HCT116 (cell line): ENCODE results near the gene APOE. TPM values are rescaled to one million over a fixed set of nuclear protein-coding genes. Genes with fewer than 3 reads are reported as not detected.

Source experiments
- ATAC-seq: fragments of 200-7000 bp; cut with Tn5 transposase; 2 replicates; pipeline ENCODE4 v1.9.1; 2020; ENCODE audit warnings: mild to moderate bottlenecking, moderate library complexity
- BruUV-seq: library from RNA; stranded (reverse); fragments of 400-500 nt; replicated peaks from 2 replicates; lab custom pipeline; 2021; lab: Mats Ljungman, UMichigan
- CTCF ChIA-PET: fragments of 300-600 bp; sonication (Branson Sonifier 250); formaldehyde crosslinking; loops from one replicate; lab custom pipeline; 2021; ENCODE audit warnings: antibody characterized with exemption; lab: Charles Lee
- POLR2A ChIA-PET: fragments of 300-600, 350-600 bp; sonication (Branson Sonifier 250); formaldehyde crosslinking; loops from one replicate; lab custom pipeline; 2021; ENCODE audit warnings: antibody characterized with exemption; lab: Charles Lee
- RAD21 ChIA-PET, 2 experiments: fragments of 300-600 bp; sonication (Branson Sonifier 250); formaldehyde crosslinking; loops; one replicate each; lab custom pipeline; 2023; ENCODE audit warnings: low total read pairs in 2 of 2; ENCODE audit not compliant: uncharacterized antibody in 2 of 2, unreplicated experiment in 2 of 2, low non-redundant PET in 1 of 2; lab: Charles Lee
- DNase-seq: peaks from one replicate; pipeline ENCODE4 v3.0.0-alpha.2; 2010; ENCODE audit warnings: low read depth, low spot score
- H2AFZ ChIP-seq: fragments of 200-600 bp; shearing (Covaris generic), sonication (generic); 2 replicates; pipeline ENCODE4 v1.6.1; 2017; ENCODE audit warnings: low read depth, mixed run types, mixed read lengths, antibody characterized with exemption, low read length; ENCODE audit not compliant: poor library complexity, severe bottlenecking
- H3K27ac ChIP-seq: 2 replicates; pipeline ENCODE4 v1.5.1; 2012; ENCODE audit warnings: low read depth, low read length
- H3K27me3 ChIP-seq: fragments of 200-600 bp; sonication (generic); 2 replicates; pipeline ENCODE4 v1.6.1; 2016; ENCODE audit warnings: mixed run types, low read length, mixed read lengths; ENCODE audit not compliant: insufficient read depth
- H3K36me3 ChIP-seq, 2 experiments: fragments of 200-500 bp in 1 of 2; fragments of 200-600 bp in 1 of 2; sonication (Bioruptor generic) in 1 of 2; sonication (generic) in 1 of 2; 2 replicates each; pipeline versions ENCODE4 v1.5.1 to v1.6.1; 2014 to 2016; ENCODE audit warnings: low read length in 2 of 2, inconsistent platforms in 1 of 2, mixed read lengths in 1 of 2, mixed run types in 1 of 2; ENCODE audit not compliant: insufficient read depth in 2 of 2, control insufficient read depth in 1 of 2
- H3K4me1 ChIP-seq, 2 experiments: fragments of 200-600 bp in 1 of 2; sonication (generic) in 1 of 2; 2 replicates each; pipeline versions ENCODE4 v1.5.1 to v1.6.1; 2012 to 2017; ENCODE audit warnings: low read length in 2 of 2, inconsistent platforms in 1 of 2, mild to moderate bottlenecking in 1 of 2, mixed read lengths in 1 of 2, mixed run types in 1 of 2, moderate library complexity in 1 of 2; ENCODE audit not compliant: insufficient read depth in 2 of 2, control insufficient read depth in 1 of 2
- H3K4me2 ChIP-seq: fragments of 200-600 bp; sonication (generic); 2 replicates; pipeline ENCODE4 v1.6.1; 2017; ENCODE audit warnings: mixed run types, low read length, mixed read lengths
- H3K4me3 ChIP-seq, 2 experiments: fragments of 200-600 bp in 1 of 2; sonication (generic) in 1 of 2; replicated peaks in 1 of 2; 2 replicates each; pipeline ENCODE4 v1.5.1; 2011 to 2016; ENCODE audit warnings: low read length in 2 of 2, control low read depth in 1 of 2, low read depth in 1 of 2, mild to moderate bottlenecking in 1 of 2, mixed read lengths in 1 of 2, mixed run types in 1 of 2
- H3K79me2 ChIP-seq: fragments of 200-600 bp; sonication (generic); 2 replicates; pipeline ENCODE4 v1.6.1; 2017; ENCODE audit warnings: mild to moderate bottlenecking, mixed run types, low read length, moderate library complexity, mixed read lengths; ENCODE audit not compliant: insufficient read depth
- H3K9ac ChIP-seq: fragments of 200-600 bp; sonication (generic); 2 replicates; pipeline ENCODE4 v1.6.1; 2016; ENCODE audit warnings: low read length, mixed read lengths
- H3K9me2 ChIP-seq: fragments of 200-600 bp; sonication (generic), shearing (Covaris generic); 2 replicates; pipeline ENCODE4 v1.6.1; 2017; ENCODE audit warnings: mixed run types, mild to moderate bottlenecking, moderate library complexity; ENCODE audit not compliant: insufficient read depth
- H3K9me3 ChIP-seq, 2 experiments: fragments of 200-500 bp in 1 of 2; fragments of 200-600 bp in 1 of 2; sonication (Bioruptor generic) in 1 of 2; sonication (generic) in 1 of 2; 2 replicates each; pipeline ENCODE4 v1.6.1; 2014 to 2017; ENCODE audit warnings: low read length in 2 of 2, mixed read lengths in 2 of 2, inconsistent platforms in 1 of 2, low read depth in 1 of 2, mild to moderate bottlenecking in 1 of 2, mixed run types in 1 of 2, moderate library complexity in 1 of 2; ENCODE audit not compliant: control insufficient read depth in 1 of 2, insufficient read depth in 1 of 2
- H4K20me1 ChIP-seq: fragments of 200-600 bp; sonication (generic), shearing (Covaris generic); 2 replicates; pipeline ENCODE4 v1.6.1; 2017; ENCODE audit warnings: mixed run types, mild to moderate bottlenecking, moderate library complexity; ENCODE audit not compliant: insufficient read depth
- CBX3 ChIP-seq: IDR thresholded peaks from 2 replicates; pipeline ENCODE4 v1.6.1; 2012; ENCODE audit warnings: low read depth
- CEBPB ChIP-seq: IDR thresholded peaks from 2 replicates; pipeline ENCODE4 v1.6.1; 2012; ENCODE audit warnings: low read depth
- CTCF ChIP-seq, 3 experiments: fragments of 200-600 bp in 1 of 3; sonication (generic) in 1 of 3; IDR thresholded peaks in 2 of 3; conservative IDR thresholded peaks in 1 of 3; 2 replicates each; pipeline ENCODE4 v1.5.1; 2012 to 2017; ENCODE audit warnings: low read depth in 2 of 3, low read length in 2 of 3, antibody characterized with exemption in 1 of 3, borderline replicate concordance in 1 of 3, control low read depth in 1 of 3, mild to moderate bottlenecking in 1 of 3, mixed read lengths in 1 of 3, mixed run types in 1 of 3, moderate library complexity in 1 of 3; ENCODE audit not compliant: insufficient read depth in 1 of 3
- EZH2phosphoT487 ChIP-seq: fragments of 200-600 bp; IDR thresholded peaks from 2 replicates; pipeline ENCODE4 v1.6.1; 2018; ENCODE audit warnings: antibody characterized with exemption, borderline replicate concordance
- FOSL1 ChIP-seq: IDR thresholded peaks from 2 replicates; pipeline ENCODE4 v1.6.1; 2012; ENCODE audit warnings: low read depth
- JUND ChIP-seq: IDR thresholded peaks from 2 replicates; pipeline ENCODE4 v1.6.1; 2012
- MAX ChIP-seq: IDR thresholded peaks from 2 replicates; pipeline ENCODE4 v1.6.1; 2012
- POLR2AphosphoS5 ChIP-seq: IDR thresholded peaks from 2 replicates; pipeline ENCODE4 v1.6.1; 2011; ENCODE audit warnings: mild to moderate bottlenecking, low read depth, low read length, moderate library complexity
- RAD21 ChIP-seq: IDR thresholded peaks from 2 replicates; pipeline ENCODE4 v1.6.1; 2012; ENCODE audit warnings: low read depth, mild to moderate bottlenecking
- SIN3A ChIP-seq: IDR thresholded peaks from 2 replicates; pipeline ENCODE4 v1.6.1; 2012; ENCODE audit warnings: low read depth
- SP1 ChIP-seq: IDR thresholded peaks from 2 replicates; pipeline ENCODE4 v1.6.1; 2012; ENCODE audit warnings: low read depth
- SRF ChIP-seq: IDR thresholded peaks from 2 replicates; pipeline ENCODE4 v1.6.1; 2012; ENCODE audit warnings: low read depth
- YY1 ChIP-seq: IDR thresholded peaks from 2 replicates; pipeline ENCODE4 v1.6.1; 2011; ENCODE audit warnings: low read length, low read depth, moderate library complexity, mild to moderate bottlenecking; ENCODE audit not compliant: insufficient replicate concordance; ENCODE audit errors: extremely low read depth
- ZNF274 ChIP-seq: fragments of 200-500 bp; sonication (Bioruptor generic); IDR thresholded peaks from 2 replicates; pipeline ENCODE4 v1.6.1; 2014; ENCODE audit warnings: mild to moderate bottlenecking, low read depth, low read length, inconsistent platforms
- intact Hi-C: fragments of 100-400 bp; cut with micrococcal nuclease; formaldehyde crosslinking; loops from 2 replicates; pipeline ENCODE4 v1.10.0; 2022
- total RNA-seq: library from RNA; stranded (reverse); gene quantifications from one replicate; pipeline ENCODE4 v1.2.1, GENCODE V29; 2021; ENCODE audit not compliant: unreplicated experiment
- TF ChIP-seq, protein P1 (sequence below): IDR thresholded peaks from 2 replicates; pipeline ENCODE4 v1.6.1; 2012
- TF ChIP-seq, protein P2 (sequence below): IDR thresholded peaks from 2 replicates; pipeline ENCODE4 v1.6.1; 2012; ENCODE audit warnings: low read depth

The APOE gene
- total RNA-seq, 1 experiment from 2014 or later = 7.2 TPM

DNA sequence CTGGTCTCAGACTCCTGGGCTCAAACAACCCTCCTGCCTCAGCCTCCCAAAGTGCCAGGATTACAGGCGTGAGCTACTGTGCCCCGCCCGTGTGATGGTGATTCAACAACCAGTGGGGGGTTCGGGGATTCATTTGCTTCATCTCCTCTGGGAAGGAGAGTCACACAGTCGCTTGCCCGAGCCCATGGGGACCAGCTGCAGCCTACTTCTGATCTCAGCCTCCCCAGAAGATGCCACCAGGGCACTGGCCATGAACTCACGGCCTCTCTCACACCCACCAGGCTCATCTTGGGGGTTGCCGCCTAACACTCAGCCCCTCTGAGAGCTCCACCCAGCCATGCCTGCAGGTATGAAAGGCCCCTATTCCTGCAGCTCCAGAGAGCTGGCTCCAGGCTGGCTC, 7.8 kb upstream of the APOE start:
- H3K36me3 ChIP-seq = peaks cover 32 to 77% of the 10 kb centered on the region in 2 experiments
- no TSS peak for BruUV-seq
- CTCF ChIA-PET = no interaction called here
- H3K79me2 ChIP-seq = peaks cover 66% of the 10 kb centered on the region
- DNase-seq (no peak), ATAC-seq (no peak)
- H2AFZ ChIP-seq = no peak overlapping the region
- TF ChIP-seq SRF = no peak
- TF ChIP-seq JUND = no peak
- no peak for TF ChIP-seq CBX3
- no peak for TF ChIP-seq RAD21
- TF ChIP-seq YY1 = no peak
- no peak for TF ChIP-seq ZNF274
- TF ChIP-seq, protein P1, sequence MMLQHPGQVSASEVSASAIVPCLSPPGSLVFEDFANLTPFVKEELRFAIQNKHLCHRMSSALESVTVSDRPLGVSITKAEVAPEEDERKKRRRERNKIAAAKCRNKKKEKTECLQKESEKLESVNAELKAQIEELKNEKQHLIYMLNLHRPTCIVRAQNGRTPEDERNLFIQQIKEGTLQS = no peak
- no peak for TF ChIP-seq SIN3A
- TF ChIP-seq EZH2phosphoT487 = no peak
- TF ChIP-seq CTCF (IDR thresholded peaks at IDR 0.05 in 2 of 3, conservative IDR thresholded peaks at IDR 0.05 in 1 of 3; ENCODE audit: borderline replicate concordance in 1 of 3, insufficient read depth in 1 of 3, low read depth in 2 of 3, low read length in 2 of 3) = no peak
- no peak for TF ChIP-seq POLR2AphosphoS5
- TF ChIP-seq, protein P2, sequence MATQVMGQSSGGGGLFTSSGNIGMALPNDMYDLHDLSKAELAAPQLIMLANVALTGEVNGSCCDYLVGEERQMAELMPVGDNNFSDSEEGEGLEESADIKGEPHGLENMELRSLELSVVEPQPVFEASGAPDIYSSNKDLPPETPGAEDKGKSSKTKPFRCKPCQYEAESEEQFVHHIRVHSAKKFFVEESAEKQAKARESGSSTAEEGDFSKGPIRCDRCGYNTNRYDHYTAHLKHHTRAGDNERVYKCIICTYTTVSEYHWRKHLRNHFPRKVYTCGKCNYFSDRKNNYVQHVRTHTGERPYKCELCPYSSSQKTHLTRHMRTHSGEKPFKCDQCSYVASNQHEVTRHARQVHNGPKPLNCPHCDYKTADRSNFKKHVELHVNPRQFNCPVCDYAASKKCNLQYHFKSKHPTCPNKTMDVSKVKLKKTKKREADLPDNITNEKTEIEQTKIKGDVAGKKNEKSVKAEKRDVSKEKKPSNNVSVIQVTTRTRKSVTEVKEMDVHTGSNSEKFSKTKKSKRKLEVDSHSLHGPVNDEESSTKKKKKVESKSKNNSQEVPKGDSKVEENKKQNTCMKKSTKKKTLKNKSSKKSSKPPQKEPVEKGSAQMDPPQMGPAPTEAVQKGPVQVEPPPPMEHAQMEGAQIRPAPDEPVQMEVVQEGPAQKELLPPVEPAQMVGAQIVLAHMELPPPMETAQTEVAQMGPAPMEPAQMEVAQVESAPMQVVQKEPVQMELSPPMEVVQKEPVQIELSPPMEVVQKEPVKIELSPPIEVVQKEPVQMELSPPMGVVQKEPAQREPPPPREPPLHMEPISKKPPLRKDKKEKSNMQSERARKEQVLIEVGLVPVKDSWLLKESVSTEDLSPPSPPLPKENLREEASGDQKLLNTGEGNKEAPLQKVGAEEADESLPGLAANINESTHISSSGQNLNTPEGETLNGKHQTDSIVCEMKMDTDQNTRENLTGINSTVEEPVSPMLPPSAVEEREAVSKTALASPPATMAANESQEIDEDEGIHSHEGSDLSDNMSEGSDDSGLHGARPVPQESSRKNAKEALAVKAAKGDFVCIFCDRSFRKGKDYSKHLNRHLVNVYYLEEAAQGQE = no peak
- TF ChIP-seq FOSL1 = no peak
- no peak for TF ChIP-seq MAX
- TF ChIP-seq CEBPB = no peak
- TF ChIP-seq SP1 = no peak
- H3K27ac ChIP-seq = no peak overlapping the region
- no peaks in the 10 kb centered on the region for H3K9me2 ChIP-seq
- no peaks in the 10 kb centered on the region; a peak in 2 of 4 replicates for H3K4me1 ChIP-seq
- RAD21 ChIA-PET = no interaction called here
- H3K4me2 ChIP-seq = no peak overlapping the region
- intact Hi-C loops = no loop called here
- no peak overlapping the region for H3K9ac ChIP-seq
- H3K4me3 ChIP-seq = no peak overlapping the region
- POLR2A ChIA-PET = no interaction called here
- no peaks in the 10 kb centered on the region for H3K9me3 ChIP-seq
- no peaks in the 10 kb centered on the region for H3K27me3 ChIP-seq
- H4K20me1 ChIP-seq = no peaks in the 10 kb centered on the region; the same call in 1 of the 2 replicates
